Measurements from ENCODE around the gene CEACAM21.

Gene CEACAM21

GRCh38 chr19:41619018-41619556 is 43.1 kb downstream of the CEACAM21 start:
- DNase-seq (ENCODE audit: low read depth): no peak

GRCh38 chr19:41620171-41620570 is 44.2 kb downstream of the CEACAM21 start:
- no peak for DNase-seq (ENCODE audit: low read depth)

- no peak for DNase-seq (ENCODE audit: low read depth)
Measured at GRCh38 chr19:41621226-41621625, 45.3 kb downstream of the CEACAM21 start.

- DNase-seq (ENCODE audit: low read depth): no peak
Measured at GRCh38 chr19:41621654-41622053, 45.7 kb downstream of the CEACAM21 start.

GRCh38 chr19:41623360-41623759 is 47.4 kb downstream of the CEACAM21 start:
- no peak for DNase-seq (ENCODE audit: low read depth)

- no peak for DNase-seq (ENCODE audit: low read depth)
Measured at GRCh38 chr19:41624515-41624914, 48.5 kb downstream of the CEACAM21 start.

GRCh38 chr19:41624937-41625336 is 49.0 kb downstream of the CEACAM21 start:
- DNase-seq (ENCODE audit: low read depth): no peak

- DNase-seq (ENCODE audit: low read depth): no peak
Measured at GRCh38 chr19:41626278-41626677, 50.3 kb downstream of the CEACAM21 start.

- DNase-seq (ENCODE audit: low read depth): no peak
Measured at GRCh38 chr19:41626877-41627276, 50.9 kb downstream of the CEACAM21 start, which contains the start of gene CEACAM4. Gene CEACAM4 (minus strand): TSS chr19:41627074. CDS start chr19:41626963, 111 bp downstream.

- DNase-seq (ENCODE audit: low read depth): no peak
Measured at GRCh38 chr19:41627966-41628675, 52.2 kb downstream of the CEACAM21 start.

All from GM04504 (cell line).